CD14-positive monocyte (primary cell): ENCODE measurements around the gene COL9A3. TPM values are rescaled to one million over a fixed set of nuclear protein-coding genes. Genes with fewer than 3 reads are reported as not detected.
A peak's percentile ranks its signal among the peaks of the same experiment; 100 is the strongest.

ENCODE experiments used
- DNase-seq, 3 donors: peaks; one replicate each; pipeline ENCODE4 v3.0.0-alpha.2; 2011 to 2022
- H2AFZ ChIP-seq: 2 replicates; pipeline ENCODE4 v1.6.0; 2012; ENCODE audit warnings: mild to moderate bottlenecking, low read depth, low read length, inconsistent platforms; ENCODE audit not compliant: insufficient read depth, poor library complexity, severe bottlenecking
- H3K27ac ChIP-seq, 2 donors: 1 replicate in 1 of 2; 2 replicates in 1 of 2; pipeline ENCODE4 v1.5.1; 2012 to 2013; ENCODE audit warnings: low read length in 2 of 2, control low read depth in 1 of 2, inconsistent platforms in 1 of 2, low read depth in 1 of 2, mild to moderate bottlenecking in 1 of 2
- H3K27me3 ChIP-seq, 2 donors: one replicate each; pipeline versions ENCODE4 v1.6.0 to v1.6.1; 2011 to 2013; ENCODE audit warnings: low read length in 2 of 2; ENCODE audit not compliant: control insufficient read depth in 2 of 2, insufficient read depth in 2 of 2
- H3K36me3 ChIP-seq, 2 donors: replicated peaks in 1 of 2; 1 replicate in 1 of 2; 2 replicates in 1 of 2; pipeline versions ENCODE4 v1.5.1 to v1.6.1; 2012 to 2013; ENCODE audit warnings: low read length in 2 of 2, control low read depth in 1 of 2, inconsistent platforms in 1 of 2, mild to moderate bottlenecking in 1 of 2; ENCODE audit not compliant: insufficient read depth in 2 of 2, control insufficient read depth in 1 of 2
- H3K4me1 ChIP-seq, 2 donors: 1 replicate in 1 of 2; 2 replicates in 1 of 2; pipeline versions ENCODE4 v1.5.1 to v1.6.1; 2012 to 2013; ENCODE audit warnings: low read length in 2 of 2, control low read depth in 1 of 2, inconsistent platforms in 1 of 2, mild to moderate bottlenecking in 1 of 2, moderate library complexity in 1 of 2; ENCODE audit not compliant: insufficient read depth in 2 of 2, control insufficient read depth in 1 of 2
- H3K4me2 ChIP-seq: replicated peaks from 2 replicates; pipeline ENCODE3; 2012; ENCODE audit warnings: low read length, moderate library complexity, mild to moderate bottlenecking; ENCODE audit not compliant: poor library complexity, severe bottlenecking; ENCODE audit errors: extremely low read depth
- H3K4me3 ChIP-seq, 3 experiments: fragments of 200-600 bp in 1 of 3; sonication (generic) in 1 of 3; replicated peaks in 1 of 3; 1 replicate in 2 of 3; 2 replicates in 1 of 3; pipeline ENCODE4 v1.5.1; 2011 to 2013; ENCODE audit warnings: low read length in 3 of 3, mild to moderate bottlenecking in 3 of 3, control low read depth in 2 of 3, low read depth in 2 of 3, inconsistent platforms in 1 of 3, moderate library complexity in 1 of 3
- H3K79me2 ChIP-seq: 2 replicates; pipeline ENCODE4 v1.6.0; 2012; ENCODE audit warnings: mild to moderate bottlenecking, control low read depth, inconsistent platforms, low read length, moderate library complexity; ENCODE audit not compliant: insufficient read depth
- H3K9ac ChIP-seq: 2 replicates; pipeline ENCODE4 v1.6.0; 2017; ENCODE audit warnings: low read length, mild to moderate bottlenecking; ENCODE audit not compliant: insufficient read depth, poor library complexity, severe bottlenecking
- H3K9me3 ChIP-seq, 2 donors: replicated peaks in 1 of 2; 1 replicate in 1 of 2; 2 replicates in 1 of 2; pipeline versions ENCODE4 v1.5.1 to v1.6.1; 2012 to 2013; ENCODE audit warnings: low read length in 2 of 2, control low read depth in 1 of 2; ENCODE audit not compliant: control insufficient read depth in 1 of 2, insufficient read depth in 1 of 2
- H4K20me1 ChIP-seq: 2 replicates; pipeline ENCODE4 v1.6.0; 2012; ENCODE audit warnings: mild to moderate bottlenecking, low read length, control low read depth, moderate library complexity; ENCODE audit not compliant: insufficient read depth
- H3K27ac Mint-ChIP-seq, 7 donors: one replicate each; pipeline ENCODE4 v1.8.0; 2020; ENCODE audit warnings: mild to moderate bottlenecking in 7 of 7, mixed read lengths in 7 of 7, moderate library complexity in 6 of 7, inconsistent platforms in 2 of 7
- H3K27me3 Mint-ChIP-seq, 3 donors: one replicate each; pipeline ENCODE4 v1.8.0; 2021 to 2022; ENCODE audit warnings: low read depth in 3 of 3, mild to moderate bottlenecking in 3 of 3, mixed read lengths in 3 of 3, moderate library complexity in 3 of 3, inconsistent platforms in 1 of 3
- H3K36me3 Mint-ChIP-seq, 2 donors: one replicate each; pipeline ENCODE4 v1.8.0; 2020; ENCODE audit warnings: mixed read lengths in 2 of 2, inconsistent platforms in 1 of 2, mild to moderate bottlenecking in 1 of 2
- H3K4me1 Mint-ChIP-seq: one replicate; pipeline ENCODE4 v1.8.0; 2020; ENCODE audit warnings: mild to moderate bottlenecking, mixed read lengths
- H3K4me3 Mint-ChIP-seq, 2 donors: one replicate each; pipeline ENCODE4 v1.8.0; 2020; ENCODE audit warnings: mild to moderate bottlenecking in 2 of 2, mixed read lengths in 2 of 2, moderate library complexity in 1 of 2
- H3K9me3 Mint-ChIP-seq, 7 donors: one replicate each; pipeline ENCODE4 v1.8.0; 2020 to 2022; ENCODE audit warnings: mixed read lengths in 7 of 7, mild to moderate bottlenecking in 6 of 7, moderate library complexity in 6 of 7, inconsistent platforms in 2 of 7
- CTCF ChIP-seq: fragments of 200-600 bp; IDR thresholded peaks from one replicate; pipeline ENCODE4 v1.8.0; 2022; ENCODE audit warnings: antibody characterized with exemption, mild to moderate bottlenecking
- WGBS: methylation state at CpG from one replicate; pipeline ENCODE4 v1.1.5; 2013; ENCODE audit warnings: missing lambda C conversion rate; ENCODE audit not compliant: insufficient coverage; 5-methylcytosine and 5-hydroxymethylcytosine counted together
- intact Hi-C, 2 donors: fragments of 100-400 bp; cut with micrococcal nuclease; formaldehyde crosslinking; loops; one replicate each; pipeline versions ENCODE4 v1.15.0 to v1.15.1; 2023
- polyA plus RNA-seq, 3 donors: library from polyadenylated mRNA; depleted of rRNA in 1 of 3; unstranded in 2 of 3; stranded (reverse) in 1 of 3; fragments of 300-500 nt in 2 of 3; fragments of >200 nt in 1 of 3; fragmentation: Illumina TruSeq in 2 of 3; gene quantifications; 1 replicate in 2 of 3; 2 replicates in 1 of 3; pipeline ENCODE4 v1.2.3, GENCODE V29; 2012 to 2021

The COL9A3 gene
- polyA plus RNA-seq, 3 donors, result 1.8 to 4.4 (median 2.6) TPM

DNA sequence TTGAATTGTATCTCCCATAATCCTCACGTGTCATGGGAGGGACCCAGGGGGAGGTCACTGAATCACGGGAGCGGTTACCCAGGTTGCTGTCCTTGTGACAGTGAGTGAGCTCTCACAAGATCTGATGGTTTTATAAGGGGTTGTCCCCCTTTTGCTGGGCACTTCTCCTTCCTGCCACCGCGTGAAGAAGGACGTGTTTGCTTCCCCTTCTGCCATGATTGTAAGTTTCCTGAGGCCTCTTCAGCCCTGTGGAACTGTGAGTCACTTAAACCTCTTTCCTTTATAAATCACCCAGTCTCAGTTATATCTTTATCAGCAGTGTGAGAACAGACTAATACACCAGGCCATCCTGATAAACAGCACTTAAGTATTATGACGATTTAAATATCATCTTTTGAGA, 29.5 kb upstream of the COL9A3 start:
- H3K9me3 Mint-ChIP-seq, result peaks cover 12 to 16% (median 15%) of the 10 kb centered on the region in 7 donors
- Histone ChIP-seq H3K4me1 (peaks cover 16 to 27% of the 10 kb centered on the region in 2 donors), H2AFZ (no peak overlapping the region), H3K27ac (peak overlapping the region; percentile 65 to 92), H4K20me1 (no peaks in the 10 kb centered on the region), H3K27me3 (no peaks in the 10 kb centered on the region), H3K79me2 (no peaks in the 10 kb centered on the region), H3K4me3 (no peak overlapping the region), H3K36me3 (no peaks in the 10 kb centered on the region), H3K9ac (no peak overlapping the region), H3K9me3 (peaks cover 0 to 13% of the 10 kb centered on the region in 2 donors), H3K4me2 (no peak overlapping the region)
- intact Hi-C loops, result loop anchor here in 1 of 2 donors (2.0 kb wide), 2 partner anchors 169 to 185 kb away; no protein-coding TSS in a partner anchor
- peak; percentile 92 to 97 (median 93) for DNase-seq
- H3K27ac Mint-ChIP-seq, result peak overlapping the region; percentile 91 to 99 (median 96)
- WGBS, result 57% methylated on average over 3 of the region's 7 CpGs
- no peak overlapping the region for H3K4me3 Mint-ChIP-seq
- peaks cover 7 to 20% of the 10 kb centered on the region in 2 donors for H3K36me3 Mint-ChIP-seq
- no peak for TF ChIP-seq CTCF
- peaks cover 33% of the 10 kb centered on the region for H3K4me1 Mint-ChIP-seq
- peaks cover 1 to 6% (median 3%) of the 10 kb centered on the region in 3 donors for H3K27me3 Mint-ChIP-seq

DNA sequence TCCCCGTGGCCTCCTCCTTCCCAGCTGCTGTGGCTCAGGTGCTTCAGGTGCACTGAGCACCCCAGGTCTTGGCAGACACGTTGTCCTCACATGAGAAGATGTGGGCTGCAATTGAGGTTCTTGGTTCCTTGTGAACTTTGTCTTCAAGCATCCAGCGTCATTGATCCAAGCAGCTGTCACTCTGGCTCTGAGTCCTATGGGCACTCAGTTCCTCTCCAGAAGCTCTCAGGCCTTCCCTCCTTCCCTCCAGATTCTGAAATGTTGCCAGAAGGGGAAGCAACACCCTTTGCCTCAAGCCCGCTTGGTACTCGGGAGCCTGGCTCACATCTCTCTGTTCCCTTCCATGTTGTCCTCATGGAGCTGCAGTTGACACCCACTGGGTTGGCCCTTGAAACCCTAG, 29.0 kb upstream of the COL9A3 start:
- peak overlapping the region; percentile 91 to 99 (median 96) for H3K27ac Mint-ChIP-seq
- peak overlapping the region; percentile 65 to 92 for H3K27ac ChIP-seq
- no peaks in the 10 kb centered on the region for H3K27me3 ChIP-seq

More for the DNA sequence above, 29.0 kb upstream of the COL9A3 start:
- no peak for TF ChIP-seq CTCF
- peak; percentile 69 to 72 (median 71) for DNase-seq
- Mint-ChIP-seq H3K4me3 (peak overlapping the region in 1 of 2 donors; percentile 35), H3K4me1 (peaks cover 31% of the 10 kb centered on the region), H3K36me3 (peaks cover 7 to 20% of the 10 kb centered on the region in 2 donors), H3K27me3 (peaks cover 2 to 6% (median 3%) of the 10 kb centered on the region in 3 donors), H3K9me3 (peaks cover 12 to 16% (median 15%) of the 10 kb centered on the region in 7 donors)
- H3K36me3 ChIP-seq, result no peaks in the 10 kb centered on the region
- H3K79me2 ChIP-seq, result no peaks in the 10 kb centered on the region
- H3K9me3 ChIP-seq, result peaks cover 0 to 13% of the 10 kb centered on the region in 2 donors
- peaks cover 16 to 27% of the 10 kb centered on the region in 2 donors for H3K4me1 ChIP-seq
- H3K4me2 ChIP-seq, result no peak overlapping the region
- no peaks in the 10 kb centered on the region for H4K20me1 ChIP-seq
- intact Hi-C loops, result loop anchor here (2.0 kb wide), 3 partner anchors 111 to 185 kb away; no protein-coding TSS in a partner anchor
- H2AFZ ChIP-seq, result no peak overlapping the region
- 39% methylated on average over 4 of the region's 5 CpGs for WGBS
- no peak overlapping the region for H3K4me3 ChIP-seq
- no peak overlapping the region for H3K9ac ChIP-seq
